ENCODE data around the gene ZNF506.
A peak's percentile ranks its signal among the peaks of the same experiment; 100 is the strongest.
"Not testable (repeated sequence)": the region's sequence is repeated elsewhere in the genome, so short reads cannot be mapped to it uniquely, and the experiment has no call there.

Gene ZNF506

GRCh38 chr19:19777692-19778091 is 43.9 kb downstream of the ZNF506 start:
- DNase-seq = no peak

GRCh38 chr19:19776206-19777008 is 45.1 kb downstream of the ZNF506 start:
- peak; percentile 98 to 100 for DNase-seq

- DNase-seq = no peak
Measured at GRCh38 chr19:19775891-19776205, 45.7 kb downstream of the ZNF506 start.

- no peak for DNase-seq
Measured at GRCh38 chr19:19774354-19775033, 47.1 kb downstream of the ZNF506 start.

GRCh38 chr19:19771963-19772362 is 49.6 kb downstream of the ZNF506 start:
- not testable (repeated sequence) for DNase-seq

- DNase-seq = not testable (repeated sequence)
Measured at GRCh38 chr19:19769971-19770370, 51.6 kb downstream of the ZNF506 start.

- no peak for DNase-seq
Measured at GRCh38 chr19:19758164-19758563, 63.4 kb downstream of the ZNF506 start.

GRCh38 chr19:19752760-19753403 is 68.7 kb downstream of the ZNF506 start:
- DNase-seq = no peak

- DNase-seq = no peak
Measured at GRCh38 chr19:19751846-19752245, 69.7 kb downstream of the ZNF506 start.

GRCh38 chr19:19750842-19751790 is 70.4 kb downstream of the ZNF506 start:
- no peak for DNase-seq

- no peak for DNase-seq
Measured at GRCh38 chr19:19749908-19750841, 71.4 kb downstream of the ZNF506 start.

- DNase-seq = no peak
Measured at GRCh38 chr19:19749117-19749907, 72.2 kb downstream of the ZNF506 start.

GRCh38 chr19:19748249-19748938 is 73.2 kb downstream of the ZNF506 start:
- DNase-seq = no peak

- DNase-seq = no peak
Measured at GRCh38 chr19:19747357-19748220, 74.0 kb downstream of the ZNF506 start.

GRCh38 chr19:19746286-19747213 is 75.0 kb downstream of the ZNF506 start:
- no peak for DNase-seq

GRCh38 chr19:19745496-19746285 is 75.9 kb downstream of the ZNF506 start:
- DNase-seq = no peak

- no peak for DNase-seq
Measured at GRCh38 chr19:19744641-19745040, 76.9 kb downstream of the ZNF506 start.

Data from cerebellar nuclear complex (tissue), 1 donor.